AG04450 (cell line): ENCODE measurements around the gene MIOS. TPM values are rescaled to one million over a fixed set of nuclear protein-coding genes. Genes with fewer than 3 reads are reported as not detected.
A peak's percentile ranks its signal among the peaks of the same experiment; 100 is the strongest.

Experiments used
- CTCF ChIA-PET: fragments of 300-600, 350-600 bp; formaldehyde crosslinking; extraction: SDS; loops from one replicate; lab custom pipeline; 2022; ENCODE audit warnings: antibody characterized with exemption, inconsistent platforms; lab: Charles Lee
- POLR2A ChIA-PET: fragments of 350-600 bp; formaldehyde crosslinking; extraction: SDS; loops from one replicate; lab custom pipeline; 2021; ENCODE audit warnings: antibody characterized with exemption, inconsistent platforms; lab: Yijun Ruan, JAX
- DNase-seq: peaks from one replicate; pipeline ENCODE4 v3.0.0-alpha.2; 2011; ENCODE audit warnings: low read depth, low spot score
- H3K27ac ChIP-seq: one replicate; pipeline ENCODE4 v1.5.1; 2012; ENCODE audit warnings: low read depth, low read length, control low read depth
- H3K27me3 ChIP-seq: one replicate; pipeline ENCODE4 v1.6.0; 2012; ENCODE audit warnings: low read length; ENCODE audit not compliant: control insufficient read depth, insufficient read depth
- H3K4me3 ChIP-seq: 2 replicates; pipeline ENCODE4 v1.5.1; 2011; ENCODE audit warnings: mild to moderate bottlenecking, low read depth, low read length, control low read depth
- H3K9me3 ChIP-seq: 2 replicates; pipeline ENCODE4 v1.5.1; 2012; ENCODE audit warnings: low read length; ENCODE audit not compliant: control insufficient read depth, insufficient read depth
- polyA plus RNA-seq: library from polyadenylated mRNA; depleted of rRNA; stranded (reverse); fragments of >200 nt; gene quantifications from 2 replicates; pipeline ENCODE4 v1.2.3, GENCODE V29; 2011
- TF ChIP-seq, protein P1 (sequence below): IDR thresholded peaks from 2 replicates; pipeline ENCODE4 v1.5.1; 2011; ENCODE audit warnings: low read depth, low read length, control low read depth, inconsistent platforms

The MIOS gene
- polyA plus RNA-seq, 1 experiment, result 26.6 TPM

DNA sequence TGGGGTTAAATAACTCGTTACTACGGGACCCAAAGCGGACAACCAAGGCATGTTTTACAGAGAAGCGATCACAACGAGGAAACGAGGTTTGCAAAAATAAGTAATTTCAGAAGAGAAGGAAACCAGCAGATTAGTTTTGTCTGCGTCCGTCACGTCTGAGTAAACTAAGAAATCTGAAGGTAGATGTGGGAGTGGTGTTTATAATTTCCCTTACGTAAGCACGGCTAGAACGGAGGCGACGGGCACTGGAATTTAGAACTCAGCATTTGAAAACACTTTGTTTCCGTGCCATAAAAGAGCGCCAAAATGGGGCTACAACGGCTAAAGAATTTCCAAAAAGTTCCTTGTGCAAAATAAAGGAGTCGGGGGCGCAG lies 73.2 kb downstream of the MIOS start:
- TF ChIP-seq, protein P1, sequence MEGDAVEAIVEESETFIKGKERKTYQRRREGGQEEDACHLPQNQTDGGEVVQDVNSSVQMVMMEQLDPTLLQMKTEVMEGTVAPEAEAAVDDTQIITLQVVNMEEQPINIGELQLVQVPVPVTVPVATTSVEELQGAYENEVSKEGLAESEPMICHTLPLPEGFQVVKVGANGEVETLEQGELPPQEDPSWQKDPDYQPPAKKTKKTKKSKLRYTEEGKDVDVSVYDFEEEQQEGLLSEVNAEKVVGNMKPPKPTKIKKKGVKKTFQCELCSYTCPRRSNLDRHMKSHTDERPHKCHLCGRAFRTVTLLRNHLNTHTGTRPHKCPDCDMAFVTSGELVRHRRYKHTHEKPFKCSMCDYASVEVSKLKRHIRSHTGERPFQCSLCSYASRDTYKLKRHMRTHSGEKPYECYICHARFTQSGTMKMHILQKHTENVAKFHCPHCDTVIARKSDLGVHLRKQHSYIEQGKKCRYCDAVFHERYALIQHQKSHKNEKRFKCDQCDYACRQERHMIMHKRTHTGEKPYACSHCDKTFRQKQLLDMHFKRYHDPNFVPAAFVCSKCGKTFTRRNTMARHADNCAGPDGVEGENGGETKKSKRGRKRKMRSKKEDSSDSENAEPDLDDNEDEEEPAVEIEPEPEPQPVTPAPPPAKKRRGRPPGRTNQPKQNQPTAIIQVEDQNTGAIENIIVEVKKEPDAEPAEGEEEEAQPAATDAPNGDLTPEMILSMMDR, result no peak
- H3K9me3 ChIP-seq, result no peaks in the 10 kb centered on the region
- no peak for DNase-seq
- no peaks in the 10 kb centered on the region for H3K27me3 ChIP-seq
- H3K4me3 ChIP-seq, result peak overlapping the region; percentile 100
- no peak overlapping the region for H3K27ac ChIP-seq
- CTCF ChIA-PET, result interaction anchor here (1.0 to 4.0 kb wide), 7 partner anchors 27 to 577 kb away, joined by 3 to 19 read pairs (median 9); no protein-coding TSS in a partner anchor
- POLR2A ChIA-PET, result no interaction called here

DNA sequence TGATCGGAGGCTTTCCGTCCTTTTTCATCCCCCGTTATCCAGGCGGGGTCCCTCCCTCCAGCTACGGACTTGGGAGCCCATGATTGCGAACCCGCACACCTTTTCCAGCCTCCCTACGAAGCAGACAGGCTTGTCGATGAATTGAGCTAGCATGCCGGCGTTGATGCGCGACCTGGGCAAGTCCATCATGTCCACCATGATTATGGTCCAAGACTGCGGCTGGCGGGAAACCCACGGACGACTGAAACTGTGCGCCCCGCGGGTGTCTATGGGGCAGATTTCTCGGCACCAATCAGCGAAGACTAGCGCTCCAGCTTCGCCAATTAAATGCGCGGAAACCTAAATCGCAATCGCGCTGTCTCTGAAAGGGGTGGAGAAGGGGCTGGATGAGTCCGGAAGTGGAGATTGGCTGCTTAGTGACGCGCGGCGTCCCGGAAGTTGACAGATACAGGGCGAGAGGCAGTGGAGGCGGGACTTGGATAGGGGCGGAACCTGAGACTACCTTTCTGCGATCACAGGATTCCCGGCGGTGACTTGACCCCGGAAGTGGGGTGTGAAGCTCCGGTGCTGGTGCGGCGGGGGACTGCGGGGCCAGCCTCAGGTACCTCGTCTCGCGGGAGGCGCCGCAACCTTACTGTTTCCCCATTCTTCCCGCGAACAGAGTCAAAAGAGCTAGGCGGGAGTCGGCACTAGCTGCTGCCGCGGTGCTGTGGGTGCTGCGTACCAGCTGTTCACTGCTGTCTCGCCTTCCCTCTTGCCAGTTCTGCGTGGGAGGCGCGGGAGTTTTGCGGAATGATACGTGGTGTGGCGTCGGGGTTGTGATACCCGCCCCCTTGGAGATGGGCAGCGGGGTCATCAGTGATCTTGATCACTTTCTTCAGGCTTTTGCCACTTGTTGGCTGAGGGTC lies 73.8 kb downstream of the MIOS start, which contains the start of gene UMAD1:
Gene UMAD1, plus strand, starts transcription at position 532 of the 908 bp plus-strand sequence. CDS start 32,620 bp downstream, outside the sequence.
- ChIA-PET POLR2A (interaction anchor here (0.6 kb wide), 1 partner anchor 16 kb away, joined by 3 read pairs; no protein-coding TSS in a partner anchor), CTCF (interaction anchor here (1.0 to 4.0 kb wide), 7 partner anchors 28 to 577 kb away, joined by 3 to 19 read pairs (median 9); no protein-coding TSS in a partner anchor)
- Histone ChIP-seq H3K9me3 (no peaks in the 10 kb centered on the region), H3K4me3 (peak within 1 kb of the TSS; percentile 100), H3K27ac (peak within 1 kb of the TSS; percentile 78), H3K27me3 (no peaks in the 10 kb centered on the region)
- peak; percentile 95 for DNase-seq
- TF ChIP-seq, protein P1, result no peak

DNA sequence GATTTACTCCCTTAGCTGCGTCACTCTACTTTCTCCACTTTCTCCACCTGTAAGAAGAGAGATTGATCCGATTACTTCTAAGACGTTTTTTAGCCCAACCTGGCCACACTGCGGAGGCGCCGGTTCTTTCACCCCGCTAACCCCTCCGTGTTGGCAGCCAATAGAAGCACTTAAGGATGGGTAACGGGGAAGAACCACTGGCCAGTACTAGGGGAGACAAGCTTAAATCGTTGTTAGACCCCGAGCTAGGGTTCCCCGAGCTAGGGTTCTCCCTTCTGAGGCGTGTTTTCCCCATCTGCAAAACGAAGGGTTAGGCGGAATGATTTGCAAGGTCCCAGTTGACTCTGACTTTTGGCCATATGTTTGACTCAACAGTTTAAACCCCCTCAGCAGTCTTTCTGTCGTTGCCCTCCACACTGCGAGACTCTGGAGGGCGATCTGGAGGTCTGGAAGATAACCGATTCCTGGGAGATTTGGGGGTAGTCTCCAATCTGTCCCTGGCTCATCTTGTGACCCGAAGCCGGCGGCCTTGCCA lies 74.5 kb downstream of the MIOS start:
- POLR2A ChIA-PET, result no interaction called here
- peak overlapping the region; percentile 100 for H3K4me3 ChIP-seq
- H3K9me3 ChIP-seq, result no peaks in the 10 kb centered on the region
- CTCF ChIA-PET, result interaction anchor here (0.8 to 4.0 kb wide), 7 partner anchors 40 to 576 kb away, joined by 3 to 19 read pairs (median 9); no protein-coding TSS in a partner anchor
- peak overlapping the region; percentile 78 for H3K27ac ChIP-seq
- DNase-seq, result no peak
- H3K27me3 ChIP-seq, result no peaks in the 10 kb centered on the region
- TF ChIP-seq, protein P1, result peak; percentile 20

DNA sequence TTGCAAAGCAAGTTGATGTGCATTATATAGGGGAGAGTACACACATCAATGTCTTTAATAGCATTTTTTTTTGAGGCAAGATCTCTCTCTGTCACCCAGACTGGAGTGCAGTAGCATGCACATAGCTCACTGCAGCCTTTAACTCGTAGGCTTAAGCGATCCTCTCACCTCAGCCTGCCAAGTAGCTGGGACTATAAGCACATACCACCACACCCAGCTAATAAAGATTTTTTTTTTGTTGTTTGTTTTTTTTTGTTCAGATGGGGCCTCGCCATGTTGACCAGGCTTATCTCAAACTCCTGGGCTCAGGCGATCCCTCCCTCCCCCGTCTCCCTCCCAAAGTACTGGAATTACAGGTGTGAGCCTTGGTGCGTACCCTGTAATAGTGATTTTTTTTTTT lies 75.4 kb downstream of the MIOS start:
- POLR2A ChIA-PET, result no interaction called here
- CTCF ChIA-PET, result interaction anchor here (0.7 to 4.0 kb wide), 8 partner anchors 25 to 573 kb away, joined by 3 to 19 read pairs (median 4); no protein-coding TSS in a partner anchor
- DNase-seq, result no peak
- Histone ChIP-seq H3K9me3 (no peaks in the 10 kb centered on the region), H3K4me3 (peak overlapping the region; percentile 100), H3K27me3 (no peaks in the 10 kb centered on the region), H3K27ac (no peak overlapping the region)
- TF ChIP-seq, protein P1, result no peak
